ENCODE data around the gene KIAA0753.

- TF ChIP-seq SIN3A (IDR thresholded peaks at IDR 0.05; ENCODE audit: borderline replicate concordance, insufficient read depth, low read depth, low read length) (no peak), CTCF (IDR thresholded peaks at IDR 0.05) (no peak), TCF7L2 (IDR thresholded peaks at IDR 0.05; ENCODE audit: low read depth, low read length) (no peak), REST (IDR thresholded peaks at IDR 0.05; ENCODE audit: insufficient read depth in 1 of 2, low read depth in 2 of 2, low read length in 1 of 2) (no peak)
Measured at GRCh38 chr17:6572972-6573370, 67.5 kb downstream of the KIAA0753 start.

Measured in Panc1 (cell line).